Neural cell (in vitro differentiated cells): Measurements from ENCODE around the gene MPND. TPM values are rescaled to one million over a fixed set of nuclear protein-coding genes. Genes with fewer than 3 reads are reported as not detected.

Source experiments
- H2AFZ ChIP-seq: fragments of 200-600, 300-800 bp; sonication (generic), shearing (Covaris generic); 2 replicates; pipeline ENCODE4 v1.6.0; 2014; ENCODE audit warnings: low read depth, mild to moderate bottlenecking, antibody characterized with exemption, low read length, moderate library complexity
- H3F3A ChIP-seq: fragments of 200-600 bp; shearing (Covaris generic); 2 replicates; pipeline ENCODE4 v1.6.1; 2016; ENCODE audit warnings: mild to moderate bottlenecking, moderate library complexity, mixed read lengths, antibody characterized with exemption, low read length; ENCODE audit not compliant: insufficient read depth, poor library complexity, severe bottlenecking
- H3K27ac ChIP-seq: fragments of 200-600, 300-800 bp; sonication (generic), shearing (Covaris generic); 2 replicates; pipeline ENCODE4 v1.5.1; 2014; ENCODE audit warnings: mild to moderate bottlenecking, low read length, moderate library complexity
- H3K27me3 ChIP-seq: fragments of 300-800, 200-600 bp; sonication (generic), shearing (Covaris generic); 2 replicates; pipeline ENCODE4 v1.6.0; 2014; ENCODE audit warnings: mild to moderate bottlenecking, low read depth, low read length, moderate library complexity; ENCODE audit not compliant: insufficient read depth
- H3K36me3 ChIP-seq: fragments of 300-800, 200-600 bp; sonication (generic), shearing (Covaris generic); 2 replicates; pipeline ENCODE4 v1.5.1; 2014; ENCODE audit warnings: mild to moderate bottlenecking, antibody characterized with exemption, low read length, moderate library complexity; ENCODE audit not compliant: insufficient read depth
- H3K4me2 ChIP-seq: fragments of 300-800, 200-600 bp; sonication (generic), shearing (Covaris generic); 2 replicates; pipeline ENCODE4 v1.6.0; 2014; ENCODE audit warnings: mild to moderate bottlenecking, low read length
- H3K4me3 ChIP-seq: fragments of 300-800, 200-600 bp; sonication (generic), shearing (Covaris generic); 2 replicates; pipeline ENCODE4 v1.5.1; 2014; ENCODE audit warnings: mild to moderate bottlenecking, low read length, moderate library complexity
- H3K79me2 ChIP-seq: fragments of 200-600 bp; shearing (Covaris generic); replicated peaks from 2 replicates; pipeline ENCODE4 v1.6.0; 2014; ENCODE audit warnings: mild to moderate bottlenecking, low read length, moderate library complexity; ENCODE audit not compliant: insufficient read depth
- H3K9ac ChIP-seq: fragments of 300-800, 200-600 bp; sonication (generic), shearing (Covaris generic); 2 replicates; pipeline ENCODE4 v1.6.1; 2016; ENCODE audit warnings: mild to moderate bottlenecking, low read length, mixed read lengths
- H3K9me2 ChIP-seq: fragments of 200-600 bp; shearing (Covaris generic); 2 replicates; pipeline ENCODE4 v1.6.1; 2016; ENCODE audit warnings: mild to moderate bottlenecking, low read length, mixed read lengths; ENCODE audit not compliant: insufficient read depth
- H3K9me3 ChIP-seq: fragments of 200-600, 300-800 bp; sonication (generic), shearing (Covaris generic); 2 replicates; pipeline ENCODE4 v1.6.1; 2016; ENCODE audit warnings: mild to moderate bottlenecking, mixed run types, low read length, moderate library complexity, mixed read lengths
- H4K20me1 ChIP-seq: fragments of 200-600 bp; shearing (Covaris generic); 2 replicates; pipeline ENCODE4 v1.6.1; 2016; ENCODE audit warnings: mild to moderate bottlenecking, mixed run types; ENCODE audit not compliant: insufficient read depth
- CTCF ChIP-seq: fragments of 450-650 bp; IDR thresholded peaks from 2 replicates; pipeline ENCODE4 v1.5.1; 2014; ENCODE audit warnings: antibody characterized with exemption, mild to moderate bottlenecking, moderate library complexity; ENCODE audit not compliant: poor library complexity, severe bottlenecking
- EP300 ChIP-seq: fragments of 450-650 bp; conservative IDR thresholded peaks from 2 replicates; pipeline ENCODE4 v1.6.1; 2014; ENCODE audit warnings: antibody characterized with exemption, mild to moderate bottlenecking, moderate library complexity; ENCODE audit not compliant: poor library complexity, severe bottlenecking
- EZH2 ChIP-seq: fragments of 200-600, 300-800 bp; shearing (Covaris generic), sonication (generic); IDR thresholded peaks from 2 replicates; pipeline ENCODE4 v1.6.1; 2014; ENCODE audit warnings: antibody characterized with exemption, low read length, borderline replicate concordance, mild to moderate bottlenecking; ENCODE audit not compliant: insufficient read depth, poor library complexity, severe bottlenecking
- MXI1 ChIP-seq: fragments of 450-650 bp; conservative IDR thresholded peaks from 2 replicates; pipeline ENCODE4 v1.6.1; 2014; ENCODE audit warnings: antibody characterized with exemption, mild to moderate bottlenecking; ENCODE audit not compliant: poor library complexity, severe bottlenecking
- POLR2AphosphoS5 ChIP-seq: IDR thresholded peaks from 2 replicates; pipeline ENCODE4 v1.6.1; 2012
- RAD21 ChIP-seq: fragments of 450-650 bp; conservative IDR thresholded peaks from 2 replicates; pipeline ENCODE4 v1.6.1; 2014; ENCODE audit warnings: antibody characterized with exemption, mild to moderate bottlenecking, moderate library complexity
- REST ChIP-seq: IDR thresholded peaks from 2 replicates; pipeline ENCODE4 v1.6.1; 2012; ENCODE audit warnings: borderline replicate concordance
- SMC3 ChIP-seq: fragments of 450-650 bp; conservative IDR thresholded peaks from 2 replicates; pipeline ENCODE4 v1.6.1; 2014; ENCODE audit warnings: antibody characterized with exemption, mild to moderate bottlenecking, moderate library complexity; ENCODE audit not compliant: poor library complexity
- TAF1 ChIP-seq: IDR thresholded peaks from 2 replicates; pipeline ENCODE4 v1.6.1; 2012; ENCODE audit warnings: low read depth
- polyA plus RNA-seq: library from polyadenylated mRNA; depleted of rRNA; stranded (reverse); fragments of >200 nt; gene quantifications from 2 replicates; pipeline ENCODE4 v1.2.3, GENCODE V29; 2014

The MPND gene
- polyA plus RNA-seq, 1 donor from 2014 or later, result 34.8 TPM

GRCh38 chr19:4373601-4374497 is 30.5 kb downstream of the MPND start:
- Histone ChIP-seq H3K27ac (no peak overlapping the region), H3K9ac (peak overlapping the region; percentile 9), H3K36me3 (no peaks in the 10 kb centered on the region), H3K79me2 (no peaks in the 10 kb centered on the region), H4K20me1 (no peaks in the 10 kb centered on the region), H3K27me3 (no peaks in the 10 kb centered on the region), H3F3A (no peaks in the 10 kb centered on the region), H3K9me2 (no peaks in the 10 kb centered on the region), H3K4me3 (no peak overlapping the region), H3K9me3 (no peaks in the 10 kb centered on the region), H3K4me2 (no peak overlapping the region), H2AFZ (no peak overlapping the region)
- TF ChIP-seq EZH2, result no peak
- no peak for TF ChIP-seq REST
- no peak for TF ChIP-seq RAD21
- TF ChIP-seq CTCF, result no peak
- TF ChIP-seq EP300, result no peak
- TF ChIP-seq POLR2AphosphoS5, result no peak
- TF ChIP-seq MXI1, result no peak
- TF ChIP-seq SMC3, result no peak
- no peak for TF ChIP-seq TAF1

- H2AFZ ChIP-seq, result no peak overlapping the region
- no peak overlapping the region for H3K4me3 ChIP-seq
- no peaks in the 10 kb centered on the region for H3K27me3 ChIP-seq
- no peaks in the 10 kb centered on the region for H3K79me2 ChIP-seq
- no peak for TF ChIP-seq RAD21
- TF ChIP-seq SMC3, result no peak
- no peak for TF ChIP-seq MXI1
- no peak for TF ChIP-seq CTCF
- no peak for TF ChIP-seq REST
- no peak for TF ChIP-seq EZH2
- no peak for TF ChIP-seq EP300
- TF ChIP-seq POLR2AphosphoS5, result no peak
- no peak for TF ChIP-seq TAF1
- H3F3A ChIP-seq, result no peaks in the 10 kb centered on the region
- H3K9me3 ChIP-seq, result no peaks in the 10 kb centered on the region
- no peaks in the 10 kb centered on the region for H4K20me1 ChIP-seq
- peak overlapping the region; percentile 55 for H3K9ac ChIP-seq
- peak overlapping the region; percentile 68 for H3K27ac ChIP-seq
- H3K36me3 ChIP-seq, result no peaks in the 10 kb centered on the region
- no peak overlapping the region for H3K4me2 ChIP-seq
- H3K9me2 ChIP-seq, result no peaks in the 10 kb centered on the region
These were observed 31.3 kb downstream of the MPND start for GRCh38 chr19:4374498-4375163.
